ENCODE results near the gene UCHL3.
"Not testable (repeated sequence)": the region's sequence is repeated elsewhere in the genome, so short reads cannot be mapped to it uniquely, and the experiment has no call there.

The UCHL3 gene

DNA sequence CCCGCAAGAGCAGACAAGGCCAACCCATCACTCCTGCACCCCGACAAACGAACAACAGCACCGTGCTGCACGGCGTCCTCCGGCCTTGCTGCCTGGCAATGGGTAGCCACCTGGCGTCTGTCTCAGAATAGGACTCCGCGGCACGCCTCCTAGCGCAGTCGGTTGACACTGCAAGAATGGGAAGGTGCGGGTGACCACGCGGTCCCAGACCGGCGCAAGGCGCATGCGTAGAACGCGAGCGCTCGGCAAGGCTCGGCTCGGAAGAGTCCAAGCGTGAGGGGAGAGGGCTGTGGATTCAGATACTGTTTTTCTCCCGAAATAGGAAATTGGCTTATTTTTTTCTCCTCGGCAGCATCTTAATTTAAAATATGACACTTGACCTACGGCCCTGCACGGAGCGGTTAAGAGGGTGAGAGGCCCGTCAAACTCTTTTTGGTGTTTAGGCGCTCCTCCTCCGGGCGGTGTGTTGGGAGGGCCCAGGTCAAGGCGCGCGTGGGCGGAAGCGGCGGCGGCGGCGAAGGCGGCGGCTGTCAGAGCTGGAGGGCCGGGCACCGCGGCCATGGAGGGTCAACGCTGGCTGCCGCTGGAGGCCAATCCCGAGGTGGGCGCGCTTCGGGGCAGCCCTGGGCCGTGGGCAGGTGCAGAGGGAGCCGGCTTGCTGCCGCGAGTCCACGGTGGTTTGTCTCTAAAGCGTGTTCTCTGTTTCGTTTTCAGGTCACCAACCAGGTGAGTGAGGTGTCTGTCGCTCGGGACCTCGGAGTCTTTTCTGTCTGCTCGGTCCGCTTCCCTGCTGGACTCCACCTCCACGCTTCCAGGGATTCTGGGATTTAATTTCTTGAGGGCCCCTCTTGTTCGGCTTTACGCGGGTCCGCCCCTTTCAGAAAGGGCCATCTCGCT is at the start of gene UCHL3:
UCHL3 (plus strand) TSS at position 530 of the 897 bp plus-strand sequence; CDS start at position 560, 30 bp downstream.
- DNase-seq = peak; percentile 97

DNA sequence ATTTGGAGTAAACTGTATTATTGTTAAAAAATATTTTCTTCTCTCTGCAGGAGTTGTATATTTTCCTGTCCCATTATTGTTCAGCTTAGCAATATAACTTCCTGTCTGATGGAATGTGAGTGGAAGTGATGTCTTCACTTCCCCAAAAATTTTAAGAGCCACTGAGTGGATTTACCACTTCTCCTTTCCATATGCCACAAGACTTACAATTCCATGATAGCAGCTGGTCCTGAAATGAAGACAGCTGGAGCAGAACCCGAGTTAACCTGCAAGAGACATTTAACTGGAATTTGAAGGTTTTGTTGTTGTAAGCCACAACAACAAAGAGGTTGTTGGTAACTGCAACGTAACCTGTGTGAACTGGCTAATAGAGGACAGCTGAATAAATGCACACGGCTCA is 44.3 kb upstream of the UCHL3 start:
- no peak for DNase-seq

DNA sequence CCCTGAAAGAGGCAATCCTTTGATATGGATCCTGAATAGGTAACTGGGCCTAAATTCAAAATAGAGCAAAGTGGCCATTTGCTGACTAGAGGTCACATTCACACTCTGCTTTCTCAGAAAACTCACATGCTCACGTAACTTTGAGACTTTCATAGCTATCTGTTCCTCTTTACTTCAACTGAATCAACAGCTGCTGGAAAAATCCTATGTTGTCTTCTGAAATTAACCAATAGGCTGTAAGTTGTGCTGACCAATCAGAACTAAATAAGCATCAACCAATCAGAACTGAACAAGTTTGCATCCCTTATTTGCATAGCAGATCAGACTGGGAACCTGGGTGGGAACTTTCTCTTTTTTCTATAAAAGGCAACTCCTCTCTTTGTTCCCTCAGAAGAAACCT is 43.6 kb upstream of the UCHL3 start:
- no peak for DNase-seq

DNA sequence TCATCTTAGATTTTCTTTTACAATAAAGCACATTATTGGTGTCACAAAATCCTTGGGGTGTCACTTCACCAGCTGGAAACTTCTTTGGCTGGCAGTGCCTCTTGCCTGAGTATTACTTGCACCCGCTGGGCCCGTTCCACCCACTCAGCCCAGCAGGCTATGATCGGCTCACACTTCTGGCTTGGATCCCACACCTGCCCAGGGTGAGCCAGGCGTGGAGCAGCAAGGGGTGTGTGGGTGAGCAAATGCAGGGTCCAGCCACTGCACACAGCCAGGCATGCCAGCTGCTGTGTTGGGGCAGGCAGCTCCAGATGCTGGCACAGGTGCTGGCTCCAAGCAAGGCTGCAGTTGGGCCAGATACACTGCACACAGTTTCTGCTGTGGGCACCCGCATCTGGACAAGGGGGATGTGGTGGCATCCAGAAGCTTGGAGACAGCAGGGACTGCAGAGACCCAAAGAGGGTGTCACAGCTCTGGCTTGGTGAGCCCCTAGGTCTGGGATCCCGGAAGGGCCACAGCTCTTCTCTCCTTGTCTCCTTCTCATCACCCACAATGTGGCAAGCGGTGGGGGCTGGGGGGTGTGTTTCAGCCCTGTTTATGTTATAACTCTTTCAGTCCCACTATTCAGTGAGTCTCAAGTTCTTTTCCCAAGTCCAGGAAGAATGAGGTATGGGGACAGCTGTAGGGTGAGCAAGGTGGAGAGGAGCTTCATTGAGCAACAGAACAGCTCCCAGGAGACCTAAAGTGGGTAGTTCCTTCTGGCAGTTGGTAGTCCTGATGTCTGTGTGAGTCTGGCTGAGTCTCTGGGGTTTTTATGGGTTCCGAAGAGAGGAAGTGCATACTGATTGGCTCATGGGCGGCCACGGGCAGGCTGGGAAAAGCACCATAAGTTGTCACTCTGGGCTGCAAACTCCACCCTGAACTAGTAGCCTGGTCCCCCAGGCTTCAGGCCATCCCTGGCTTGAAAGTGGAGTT is 42.3 kb upstream of the UCHL3 start:
- no peak for DNase-seq

DNA sequence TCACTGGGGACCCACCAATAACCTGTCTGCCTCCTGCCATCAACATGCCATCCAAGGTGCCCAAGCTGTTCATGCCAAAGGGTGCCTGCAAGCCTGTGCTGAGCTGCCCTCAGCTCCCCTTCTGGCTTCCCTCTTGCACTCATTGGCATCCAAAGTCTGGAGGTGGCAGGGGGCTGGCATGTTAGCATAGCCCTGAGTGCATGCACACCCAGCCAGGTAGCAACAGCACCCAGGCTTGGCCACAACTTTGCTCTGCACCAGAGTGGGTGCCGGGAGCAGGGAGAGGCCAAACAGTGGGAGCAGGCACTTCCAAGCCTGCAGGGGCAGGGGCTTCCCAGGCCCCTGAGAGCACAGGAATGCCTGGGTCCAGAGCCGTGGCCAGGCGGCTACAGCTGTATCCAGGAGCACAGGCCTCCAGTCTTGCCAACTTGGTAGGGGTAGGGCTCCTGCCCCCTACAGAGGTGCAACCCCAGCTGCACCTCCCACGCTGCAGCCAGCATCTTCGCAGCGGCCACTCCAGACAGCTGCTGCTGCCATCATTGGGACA is 41.5 kb upstream of the UCHL3 start:
- DNase-seq = no peak

DNA sequence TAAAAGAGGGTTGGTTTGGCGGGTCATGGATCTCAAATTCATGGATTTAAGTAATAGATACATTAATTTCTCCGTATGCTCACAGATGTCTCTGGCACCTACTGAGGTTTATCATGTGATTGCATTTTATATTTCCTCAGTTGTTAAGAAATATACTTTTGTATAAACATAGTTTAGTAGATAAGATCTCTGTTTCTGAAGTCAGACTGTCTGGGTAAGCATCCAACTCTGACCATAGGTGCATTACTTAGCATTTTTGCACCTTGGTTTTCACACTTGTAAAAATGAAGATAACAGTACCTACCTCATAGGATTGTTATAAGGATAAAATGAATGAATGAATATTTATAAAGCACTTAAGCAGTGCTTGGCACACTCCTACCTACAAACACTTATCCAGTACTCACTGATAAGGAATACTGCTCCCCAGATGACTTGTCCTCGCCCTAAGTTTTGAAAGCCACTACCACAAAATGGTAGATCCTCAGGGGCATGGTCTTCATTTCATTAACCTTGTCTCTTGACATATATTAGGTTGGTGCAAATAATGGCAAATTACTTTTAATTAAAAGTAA is 38.5 kb upstream of the UCHL3 start:
- DNase-seq = no peak

DNA sequence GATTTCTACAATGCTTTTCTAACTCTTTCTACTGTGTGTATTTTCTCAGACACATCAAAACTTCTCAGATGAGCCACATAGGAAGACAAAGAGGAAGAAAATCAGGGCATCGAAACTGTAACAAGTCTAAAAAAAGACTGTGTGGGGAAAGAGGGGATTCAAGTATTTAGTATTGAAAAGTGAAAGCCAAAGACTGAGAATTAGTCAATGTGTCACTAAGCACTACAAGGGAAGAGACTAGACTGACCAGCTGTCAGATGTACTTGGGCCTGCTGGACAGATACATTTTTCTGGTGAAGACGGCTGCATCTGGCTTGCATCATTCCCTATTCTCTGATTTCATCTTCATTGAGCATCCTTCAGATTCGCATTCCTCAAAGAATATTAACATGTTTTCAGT is 37.3 kb upstream of the UCHL3 start:
- no peak for DNase-seq

DNA sequence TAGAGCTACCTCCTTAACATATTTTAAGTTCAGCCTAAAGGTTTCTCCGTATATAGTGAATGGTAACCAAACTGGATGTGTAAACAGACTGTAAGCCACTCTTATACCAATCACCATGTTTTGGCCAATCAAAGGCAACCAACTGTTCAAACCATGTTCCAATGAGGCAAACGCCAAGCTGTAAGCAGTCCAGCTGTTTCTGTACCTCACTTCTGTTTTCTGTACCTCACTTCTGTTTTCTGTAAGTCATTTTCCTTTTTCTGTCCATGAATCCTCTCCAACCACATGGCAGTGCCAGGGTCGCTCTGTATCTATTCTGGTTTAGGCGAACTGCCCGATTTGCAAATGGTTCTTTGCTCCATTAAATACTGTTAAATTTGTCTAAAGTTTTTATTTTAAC is 36.3 kb upstream of the UCHL3 start:
- no peak for DNase-seq

DNA sequence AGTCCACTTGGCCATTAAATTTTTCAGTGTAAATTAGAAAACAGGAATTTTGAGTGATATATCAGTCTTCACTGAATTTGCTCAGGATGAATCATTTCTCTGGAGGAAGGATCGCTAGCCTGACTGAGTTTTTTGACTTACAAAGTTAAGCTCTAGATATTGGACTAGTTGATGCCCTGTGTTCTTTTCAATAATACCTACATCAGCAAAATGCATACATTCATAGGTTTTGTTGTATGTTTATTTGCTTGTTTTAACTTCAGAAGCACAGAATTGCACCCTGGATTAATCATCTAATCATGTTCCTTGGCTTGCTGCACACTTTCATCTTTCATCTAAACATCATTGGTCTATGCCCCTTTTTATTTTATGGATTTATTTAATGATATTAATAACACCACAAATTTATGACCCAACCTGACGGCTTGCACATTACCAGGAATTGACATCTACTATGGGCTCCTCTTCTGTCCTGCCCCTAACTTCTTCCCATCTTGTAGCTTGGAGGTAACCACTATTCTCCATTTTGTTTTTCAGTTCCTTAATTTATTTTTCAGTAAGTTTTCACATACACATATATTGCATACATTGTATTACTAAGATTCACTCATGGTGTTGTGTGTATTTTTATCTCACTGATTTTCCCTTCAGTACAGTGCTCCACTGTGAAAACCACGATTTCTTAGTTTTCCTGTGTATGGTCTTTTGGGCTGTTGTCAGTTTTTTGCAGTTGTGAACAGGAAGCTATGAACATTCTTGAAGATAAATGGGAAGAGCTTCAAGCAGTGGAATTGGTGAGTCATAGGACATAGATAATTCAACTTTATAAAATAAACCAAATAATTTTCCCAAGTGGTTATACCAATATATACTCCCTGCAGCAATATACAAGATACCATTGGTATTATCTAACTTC is 35.3 kb upstream of the UCHL3 start:
- DNase-seq = no peak

DNA sequence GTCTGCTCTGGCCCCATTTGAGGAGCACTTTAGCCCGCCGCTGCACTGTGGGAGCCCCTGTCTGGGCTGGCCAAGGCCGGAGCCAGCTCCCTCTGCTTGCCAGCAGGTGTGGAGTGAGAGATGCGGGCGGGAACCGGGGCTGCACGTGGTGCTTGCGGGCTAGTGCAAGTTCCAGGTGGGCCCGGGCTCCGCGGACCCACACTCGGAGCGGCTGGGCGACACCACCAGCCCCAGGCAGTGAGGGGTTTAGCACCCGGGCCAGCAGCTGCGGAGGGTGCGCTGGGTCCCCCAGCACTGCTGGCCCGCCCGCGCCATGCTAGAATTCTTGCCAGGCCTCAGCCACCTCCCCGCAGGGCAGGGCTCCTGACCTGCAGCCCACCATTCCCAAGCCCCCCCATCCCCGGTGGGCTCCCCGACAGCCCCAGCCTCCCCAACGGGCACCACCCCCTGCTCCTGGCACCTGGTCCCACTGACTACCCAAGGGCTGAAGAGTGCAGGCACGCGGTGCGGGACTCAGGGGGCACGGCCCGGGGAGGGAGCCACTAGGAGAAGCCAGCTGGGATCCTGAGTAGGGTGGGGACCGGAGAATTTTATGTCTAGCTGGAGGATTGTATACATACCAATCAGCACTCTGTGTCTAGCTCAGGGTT is 31.0 kb upstream of the UCHL3 start:
- DNase-seq = no peak

DNA sequence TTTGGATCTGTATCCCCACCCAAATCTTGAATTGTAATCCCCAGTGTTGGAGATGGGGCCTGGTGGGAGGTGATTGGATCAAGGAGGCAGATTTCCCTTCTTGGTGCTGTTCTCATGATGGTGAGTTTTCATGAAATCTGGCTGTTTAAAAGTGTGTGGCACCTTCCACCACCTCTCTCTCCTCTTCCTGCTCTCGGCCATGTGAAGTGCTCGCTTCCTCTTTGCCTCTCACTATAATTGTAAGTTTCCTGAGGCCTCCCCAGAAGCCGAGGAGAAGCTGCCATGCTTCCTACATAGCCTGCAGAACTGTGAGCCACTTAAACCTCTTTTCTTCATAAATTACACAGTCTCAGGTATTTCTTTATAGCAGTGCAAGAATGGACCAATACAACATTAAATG is 27.6 kb upstream of the UCHL3 start:
- no peak for DNase-seq

DNA sequence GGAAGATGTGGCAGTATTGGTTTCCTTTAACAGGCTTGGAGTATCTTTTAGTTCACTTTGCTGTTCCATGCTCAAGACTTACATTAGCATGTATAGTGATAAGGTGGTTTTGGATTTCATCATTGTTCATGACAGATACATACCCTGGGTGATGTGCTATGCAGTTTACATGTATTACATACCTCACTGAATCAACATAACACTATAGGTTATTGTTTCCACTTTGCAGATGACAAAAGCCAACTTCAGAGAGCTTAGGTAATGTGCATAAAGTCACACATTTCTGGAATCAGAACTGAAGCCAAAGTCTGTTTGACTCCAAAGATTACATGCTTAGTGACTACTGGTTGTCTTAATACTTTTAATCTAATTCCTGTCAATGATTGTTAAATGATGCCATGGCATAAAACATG is 19.0 kb upstream of the UCHL3 start:
- DNase-seq = no peak

DNA sequence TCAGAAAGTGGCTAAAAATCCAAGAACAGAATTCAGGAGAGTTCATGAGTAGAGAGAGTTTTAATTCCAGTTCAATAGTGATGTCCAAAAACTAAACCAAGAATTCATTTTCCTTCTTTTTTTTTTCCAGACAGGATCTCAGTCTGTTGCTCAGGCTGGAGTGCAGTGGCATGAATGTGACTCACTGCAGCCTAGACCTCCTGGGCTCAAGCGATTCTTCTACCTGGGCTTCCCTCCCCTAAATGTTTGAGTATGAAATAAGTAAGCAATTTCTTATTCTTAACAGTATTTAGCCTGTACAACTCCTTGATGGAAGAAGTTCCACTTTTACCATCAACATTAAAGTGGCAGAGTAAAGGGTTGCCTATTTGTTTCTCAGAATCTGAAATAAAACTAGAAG is 15.7 kb upstream of the UCHL3 start:
- DNase-seq = no peak

DNA sequence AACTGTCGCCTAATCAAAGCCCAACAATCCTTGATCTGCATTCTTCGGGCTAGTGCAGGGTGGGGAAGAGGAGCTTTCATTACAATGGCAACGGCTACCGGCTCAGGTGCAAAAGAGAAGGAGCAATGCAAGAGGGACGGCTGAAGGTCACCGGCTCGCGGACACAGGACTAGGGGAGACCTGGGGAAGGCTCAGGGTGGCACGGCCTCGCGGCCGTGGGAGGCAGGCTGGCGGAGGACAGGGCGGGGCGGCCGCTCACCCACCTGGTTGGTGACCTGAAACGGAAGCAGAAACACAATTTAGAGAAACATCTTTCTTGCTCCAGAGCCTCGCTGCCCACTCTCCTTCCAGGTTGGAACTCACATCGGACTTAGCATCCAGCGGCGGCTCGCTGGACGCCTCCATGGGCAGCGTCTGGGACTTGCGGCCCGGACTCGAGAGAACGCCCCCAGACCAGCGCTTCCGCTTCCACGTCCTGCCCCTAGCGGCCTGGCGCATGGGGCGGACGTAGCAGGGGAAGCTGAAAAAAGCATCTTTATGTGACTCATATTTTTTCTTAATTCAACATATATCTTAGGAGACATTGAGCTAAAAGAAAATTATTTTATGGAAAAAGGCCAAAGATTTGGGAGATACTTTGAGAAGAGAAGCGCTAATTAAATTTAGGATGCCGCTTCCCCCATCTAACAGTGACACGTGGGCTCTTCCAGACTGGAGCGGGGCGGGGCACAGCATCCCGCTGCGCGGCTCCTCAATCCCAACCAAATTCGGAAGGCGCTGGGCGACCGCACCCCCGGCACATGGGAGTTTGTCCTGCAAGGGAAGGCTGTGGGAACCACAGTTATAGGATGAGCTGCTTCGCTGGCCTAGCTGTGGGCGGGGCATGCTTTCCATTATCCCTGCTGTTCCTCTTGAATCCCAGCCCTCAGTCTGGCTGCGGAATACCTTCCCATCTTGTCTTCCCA is 11.9 kb upstream of the UCHL3 start, which contains the start of gene COMMD6:
COMMD6 (minus strand) TSS at position 441 of the 965 bp plus-strand sequence; CDS start at position 405, 36 bp downstream.
- DNase-seq = peak; percentile 65

DNA sequence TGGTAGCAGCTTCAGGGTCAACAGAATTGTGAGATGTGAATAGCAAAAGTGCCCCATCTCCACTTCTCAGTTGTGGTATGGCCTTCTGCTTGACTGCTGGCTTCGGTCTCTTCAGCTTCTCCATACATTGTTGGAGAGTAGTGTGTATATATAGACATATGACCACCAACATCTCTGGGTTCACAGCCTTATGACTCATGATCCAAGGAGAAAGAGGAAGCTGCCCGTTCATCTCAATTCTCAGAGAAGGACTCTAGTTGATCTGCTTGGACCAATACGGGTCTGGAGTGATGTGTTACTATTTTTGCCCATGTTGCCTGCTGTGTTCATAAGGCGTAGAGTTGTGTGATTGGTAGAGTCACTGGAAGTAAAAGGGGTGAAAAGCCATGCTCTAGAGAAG is 8.3 kb upstream of the UCHL3 start:
- peak; percentile 6 for DNase-seq

DNA sequence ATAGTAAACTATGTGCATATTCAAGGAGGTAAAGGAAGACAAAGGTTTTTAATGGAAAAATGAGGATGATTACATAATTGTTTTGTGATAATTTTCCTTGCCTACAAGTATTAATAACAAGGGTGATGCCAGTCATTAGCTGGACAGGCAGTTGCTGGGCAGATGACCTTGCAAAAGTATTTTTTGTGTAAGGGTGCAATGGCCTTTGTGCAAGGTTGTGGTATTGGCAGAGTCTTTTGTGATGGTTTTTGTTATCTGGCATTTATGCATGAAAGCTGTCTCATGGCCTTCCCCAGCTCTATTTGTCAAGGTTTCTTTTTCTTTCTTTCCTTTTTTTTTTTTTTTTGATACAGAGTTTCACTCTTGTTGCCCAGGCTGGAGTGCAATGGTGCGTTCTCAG is 7.6 kb upstream of the UCHL3 start:
- no peak for DNase-seq

DNA sequence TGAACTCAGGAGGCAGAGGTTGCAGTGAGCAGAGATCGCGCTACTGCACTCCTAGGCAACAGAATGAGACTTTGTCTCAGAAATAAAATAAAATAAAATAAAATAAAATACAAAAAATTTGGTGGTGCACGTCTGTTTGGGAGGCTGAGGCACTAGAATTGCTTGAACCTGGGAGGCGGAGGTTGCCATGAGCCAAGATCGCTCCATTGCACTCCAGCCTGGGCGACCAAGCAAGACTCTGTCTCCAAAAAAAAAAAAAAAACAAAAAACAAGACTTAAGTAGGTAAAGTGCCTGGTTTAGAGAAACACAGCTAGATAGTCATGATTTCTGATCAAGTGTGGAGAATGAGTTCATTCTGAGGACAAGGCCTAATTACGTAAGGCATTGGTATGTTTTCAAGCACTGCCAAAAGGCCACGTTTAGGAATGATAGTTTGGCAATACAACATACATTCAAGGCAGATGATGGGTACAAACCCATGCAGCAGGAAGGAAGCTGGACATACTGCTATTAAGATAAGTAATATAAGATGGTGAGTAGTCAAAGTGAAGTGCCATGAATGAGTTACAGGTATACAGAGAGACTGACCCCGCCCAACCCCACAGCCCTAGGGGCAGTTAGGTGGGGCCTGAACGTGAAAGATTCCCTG is 4.8 kb upstream of the UCHL3 start:
- DNase-seq = no peak

DNA sequence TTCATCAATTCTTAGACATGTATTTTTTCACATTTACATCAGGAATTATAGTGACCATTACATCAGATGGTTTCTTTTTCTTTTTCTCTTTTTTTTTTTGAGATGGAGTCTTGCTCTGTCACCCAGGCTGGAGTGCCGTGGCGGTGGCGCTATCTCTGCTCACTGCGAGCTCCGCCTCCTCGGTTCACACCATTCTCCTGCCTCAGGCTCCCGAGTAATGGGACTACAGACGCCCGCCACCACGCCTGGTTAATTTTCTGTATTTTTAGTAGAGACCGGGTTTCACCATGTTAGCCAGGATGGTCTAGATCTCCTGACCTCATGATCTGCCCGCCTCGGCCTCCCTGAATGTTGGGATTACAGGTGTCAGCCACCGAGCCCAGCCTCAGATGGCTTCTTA is 4.2 kb upstream of the UCHL3 start:
- DNase-seq = not testable (repeated sequence)

DNA sequence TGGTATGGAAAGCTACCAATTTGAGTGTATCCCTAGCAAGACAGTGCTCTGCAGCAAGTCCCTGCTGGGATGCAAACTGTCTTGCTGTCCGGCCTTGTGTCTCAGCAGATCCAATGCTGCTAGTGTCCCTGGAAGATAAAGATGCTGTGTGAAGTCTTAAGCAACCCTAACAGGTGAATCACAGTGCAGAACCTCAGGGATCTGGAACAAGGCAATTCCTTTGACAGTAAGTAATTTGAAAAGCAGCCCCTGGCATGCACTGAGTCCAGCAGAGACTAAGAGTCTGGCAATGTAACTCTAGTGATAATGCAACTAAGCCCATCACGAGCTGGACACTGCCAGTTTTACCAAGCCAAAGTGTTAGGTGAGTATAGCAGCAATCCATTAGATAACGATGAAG is 1.7 kb upstream of the UCHL3 start:
- no peak for DNase-seq
